HG02943 (cell line): ENCODE data around the gene PHF21A.

ENCODE experiments used
- ATAC-seq: cut with Tn5 transposase; IDR thresholded peaks from one replicate; pipeline ENCODE4 v1.9.1; 2021; ENCODE audit warnings: mild to moderate bottlenecking, low read depth, moderate library complexity; ENCODE audit not compliant: unreplicated experiment

Gene PHF21A

DNA sequence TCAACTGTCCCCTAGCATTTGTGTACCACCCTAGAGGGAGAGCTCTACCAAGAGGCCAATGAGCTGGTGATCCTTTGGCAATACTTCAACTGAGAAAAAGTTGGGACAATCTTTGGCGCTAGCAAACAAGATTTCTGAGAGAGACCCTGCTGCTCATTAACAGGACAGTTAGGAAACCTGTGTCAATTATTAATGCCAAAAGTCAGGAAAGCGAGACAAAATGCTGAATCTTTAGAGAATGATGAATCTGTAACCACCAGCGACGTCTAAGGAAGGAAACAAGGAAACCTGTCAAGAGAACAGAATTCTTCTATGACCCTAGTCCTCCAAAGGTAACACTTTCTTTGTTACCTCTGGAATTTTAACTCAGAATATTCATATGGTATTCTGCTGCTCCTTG, 178.9 kb downstream of the PHF21A start:
- ATAC-seq, result no peak

DNA sequence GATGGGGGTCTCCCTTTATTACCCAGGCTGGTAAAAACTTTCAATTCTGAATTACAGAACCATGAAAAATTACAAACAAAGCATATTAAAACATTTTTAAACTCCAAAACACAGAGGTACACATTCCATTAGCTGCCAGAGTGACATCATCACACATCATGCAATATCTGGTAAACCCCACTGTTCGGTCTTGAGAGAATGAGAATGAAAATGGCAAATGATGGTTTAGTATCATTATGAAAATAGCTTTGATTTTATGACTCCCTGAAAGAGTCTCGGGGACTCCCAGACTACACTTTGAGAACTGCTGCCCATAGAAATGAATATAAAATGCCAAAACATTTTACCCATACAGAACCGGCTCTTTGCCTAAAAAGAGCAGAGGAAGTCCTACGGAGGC, 180.0 kb downstream of the PHF21A start:
- no peak for ATAC-seq

DNA sequence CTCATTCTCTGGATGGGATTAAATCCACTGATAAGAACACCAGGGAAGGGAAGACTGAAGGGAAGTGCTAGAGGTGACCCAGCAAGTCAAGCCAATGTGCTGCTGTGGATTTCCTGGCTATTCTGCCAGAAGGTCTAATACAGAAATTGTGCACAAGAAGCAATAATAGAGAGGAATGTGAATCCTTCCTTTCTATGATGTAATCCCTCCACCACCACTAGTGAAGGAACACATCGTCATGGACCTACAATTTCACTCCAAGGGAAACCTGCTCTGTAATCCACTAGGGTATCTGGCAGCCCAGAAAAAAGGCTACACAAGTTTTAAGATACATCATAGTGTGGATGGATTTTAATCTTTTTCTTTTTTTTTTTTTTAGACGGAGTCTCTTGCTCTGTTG, 181.4 kb downstream of the PHF21A start:
- no peak for ATAC-seq

DNA sequence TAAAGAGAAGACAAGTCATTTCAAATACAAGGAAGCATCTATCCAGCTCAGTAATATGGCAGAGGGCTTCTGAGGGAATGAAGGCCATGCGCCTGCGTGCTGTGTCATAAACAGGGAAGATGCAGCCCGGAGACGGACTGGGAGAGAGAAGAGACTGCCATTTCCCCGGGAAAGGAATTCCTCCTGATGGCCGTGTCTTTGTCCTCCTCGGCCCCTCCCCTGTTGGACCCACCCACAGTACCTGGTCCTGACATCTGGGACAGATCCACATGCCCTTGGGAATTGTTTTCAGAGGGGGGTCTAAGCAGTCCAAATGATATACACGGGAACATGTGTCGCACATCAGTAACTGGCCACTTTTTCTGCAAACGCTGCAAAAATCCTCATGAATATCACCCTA, 183.3 kb downstream of the PHF21A start:
- ATAC-seq, result no peak

DNA sequence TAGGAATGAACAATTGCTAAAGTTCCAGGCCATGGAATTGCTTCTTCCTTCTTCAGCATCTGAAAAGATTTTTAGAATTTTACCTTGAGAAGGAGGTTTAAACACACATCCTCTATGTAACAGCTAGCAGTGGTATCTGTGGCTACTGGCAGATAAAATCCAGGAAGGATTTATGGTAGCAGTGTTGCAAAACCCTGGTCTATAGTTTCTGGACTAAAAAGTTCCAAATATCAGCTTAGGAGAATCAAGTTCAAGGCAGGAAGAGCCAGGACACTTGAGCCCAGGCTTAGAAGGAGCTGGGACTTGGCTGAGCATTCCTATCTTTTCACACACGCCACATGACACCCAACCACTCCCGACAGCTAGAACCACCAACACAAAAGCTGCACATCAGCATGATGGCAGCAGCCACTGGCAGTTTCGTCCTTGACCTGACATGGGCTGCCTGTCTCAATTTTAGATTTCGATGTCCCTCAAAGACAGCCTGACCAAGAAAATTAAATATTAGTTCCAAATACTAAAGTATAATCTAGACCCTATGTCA, 184.7 kb downstream of the PHF21A start:
- ATAC-seq, result no peak

DNA sequence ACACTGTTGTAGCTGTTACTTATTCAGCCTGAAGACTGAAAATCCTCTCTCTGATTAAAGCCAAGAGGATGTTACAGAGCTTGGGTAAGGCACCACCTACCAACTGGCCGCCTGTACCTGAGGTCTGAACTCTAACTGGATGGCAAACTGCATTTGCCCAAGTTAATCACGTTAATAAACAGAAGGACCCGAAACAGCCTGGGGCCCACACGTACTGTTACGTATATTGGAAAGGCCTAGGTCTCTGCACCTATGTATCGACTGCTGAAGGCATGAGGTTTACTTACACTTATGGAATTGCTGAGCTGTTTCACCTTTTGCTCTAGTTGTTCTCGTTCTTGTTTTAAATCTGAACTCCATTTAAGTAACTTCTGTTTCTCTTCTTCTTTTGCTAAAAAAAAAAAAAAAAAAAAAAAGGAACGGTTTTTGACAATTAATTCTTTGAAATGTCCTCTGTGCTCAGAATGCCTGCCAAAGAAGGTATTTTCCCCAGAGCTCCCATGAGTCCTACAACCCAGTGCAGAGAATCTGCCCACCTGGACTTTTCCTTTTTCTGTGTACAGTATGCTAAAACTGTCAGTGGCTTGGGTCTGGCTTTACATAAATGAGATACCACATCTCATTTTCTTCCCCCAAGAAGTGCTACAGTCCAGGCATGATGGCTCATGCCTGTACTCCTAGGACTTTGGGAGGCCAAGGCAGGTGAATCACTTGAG, 185.7 kb downstream of the PHF21A start:
- no peak for ATAC-seq

DNA sequence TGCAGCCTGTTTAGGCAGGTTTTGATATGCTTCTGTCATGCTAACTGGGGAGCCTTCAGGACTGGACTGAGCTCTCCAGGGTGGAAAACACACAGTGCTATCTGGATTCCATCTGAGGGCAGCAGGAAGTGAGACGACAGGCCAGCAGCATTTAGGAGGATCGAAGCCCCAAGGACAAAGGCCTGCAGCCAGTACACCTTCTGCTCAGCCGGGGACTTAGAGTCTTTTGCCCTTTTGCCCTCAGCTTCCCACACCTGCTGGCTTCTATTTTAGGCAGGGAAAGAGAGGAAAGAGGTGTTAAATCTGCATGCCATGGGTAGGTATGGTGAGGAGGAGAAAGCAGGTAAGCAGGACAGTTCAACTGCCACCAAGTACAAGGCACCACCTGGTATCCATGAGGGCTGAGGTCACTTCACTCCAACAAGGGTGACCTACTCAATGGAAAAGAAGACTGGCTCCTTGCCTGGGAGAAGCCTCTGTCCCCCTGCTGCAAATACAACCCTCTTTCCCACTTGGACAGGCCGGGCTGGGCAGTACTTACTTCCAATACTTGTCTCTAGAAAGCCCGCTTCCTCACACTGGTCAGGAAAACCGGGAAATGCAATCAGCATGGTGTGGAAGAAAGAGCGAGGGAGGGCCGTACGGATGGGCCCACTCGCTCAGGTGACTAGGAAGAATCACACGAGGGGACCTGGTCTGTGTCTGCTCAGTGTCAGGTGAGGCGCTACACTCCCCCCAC, 186.5 kb downstream of the PHF21A start:
- no peak for ATAC-seq

DNA sequence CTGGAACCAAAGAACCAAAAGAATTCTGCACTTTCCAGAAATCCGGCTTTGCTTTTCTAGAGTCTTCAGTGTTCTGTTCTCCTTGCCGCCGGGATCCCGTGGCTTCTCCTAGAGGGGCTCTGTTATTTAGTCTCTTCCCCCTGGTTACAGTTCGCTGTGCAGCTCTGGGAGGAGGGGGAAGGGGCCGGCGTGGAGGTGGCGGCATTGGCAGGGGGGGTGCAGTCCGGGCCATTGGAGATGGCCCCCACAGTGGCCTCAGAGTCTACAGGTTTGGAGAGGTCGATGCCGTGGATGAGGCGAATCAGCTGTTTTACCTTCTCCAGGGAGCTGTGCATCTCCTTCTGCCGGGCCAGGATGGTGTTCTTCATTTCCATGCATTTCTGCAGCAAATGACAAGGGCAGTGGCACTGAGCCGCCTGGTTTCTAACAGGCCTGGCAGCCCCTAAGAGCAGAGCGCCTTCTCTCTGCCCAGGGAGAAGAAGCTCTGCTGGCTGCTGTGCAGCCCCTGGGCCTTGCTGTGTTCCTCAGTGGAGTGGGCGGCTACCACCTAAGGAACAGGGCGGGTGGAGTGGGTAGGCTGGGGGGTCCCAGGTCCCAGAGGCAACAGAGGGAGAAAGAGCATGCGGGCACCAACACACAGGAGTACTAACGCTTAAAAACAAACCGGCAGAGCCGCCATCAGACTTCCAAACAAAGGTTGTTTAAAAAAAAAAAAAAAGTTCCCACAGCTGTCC, 187.2 kb downstream of the PHF21A start:
- no peak for ATAC-seq

DNA sequence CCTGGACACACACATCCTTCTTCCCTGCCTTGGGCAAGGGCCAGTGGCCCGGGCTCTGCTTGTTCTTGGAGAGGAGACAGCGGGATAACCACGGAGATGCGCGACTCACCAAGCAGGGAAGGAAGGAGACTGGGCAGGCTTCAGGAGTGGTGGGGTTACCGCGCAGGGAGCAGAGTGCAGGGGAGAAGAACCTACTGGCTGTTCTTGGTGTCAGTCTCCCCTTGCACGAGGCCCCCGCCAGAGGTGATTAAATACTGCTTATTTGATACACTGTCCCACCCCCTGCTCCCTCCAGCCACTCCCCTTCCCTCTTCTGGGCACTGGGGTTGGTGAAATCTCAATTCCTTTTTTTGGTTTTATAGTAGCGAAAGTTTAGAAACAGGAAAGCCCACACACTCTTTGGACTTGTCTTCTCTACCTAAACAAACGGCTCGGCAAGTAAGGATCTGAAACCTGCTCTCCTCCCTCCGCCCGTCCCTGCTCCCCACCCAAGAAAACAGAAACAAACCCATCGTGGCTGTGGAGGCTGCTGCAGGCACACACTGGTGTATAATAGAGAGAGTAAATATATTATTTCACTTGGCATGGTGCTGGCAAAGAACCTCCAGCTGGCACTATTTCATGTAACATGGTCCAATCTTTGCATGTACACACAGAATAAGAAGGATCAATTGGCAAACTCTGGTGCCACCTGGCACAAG, 188.0 kb downstream of the PHF21A start:
- ATAC-seq, result no peak

DNA sequence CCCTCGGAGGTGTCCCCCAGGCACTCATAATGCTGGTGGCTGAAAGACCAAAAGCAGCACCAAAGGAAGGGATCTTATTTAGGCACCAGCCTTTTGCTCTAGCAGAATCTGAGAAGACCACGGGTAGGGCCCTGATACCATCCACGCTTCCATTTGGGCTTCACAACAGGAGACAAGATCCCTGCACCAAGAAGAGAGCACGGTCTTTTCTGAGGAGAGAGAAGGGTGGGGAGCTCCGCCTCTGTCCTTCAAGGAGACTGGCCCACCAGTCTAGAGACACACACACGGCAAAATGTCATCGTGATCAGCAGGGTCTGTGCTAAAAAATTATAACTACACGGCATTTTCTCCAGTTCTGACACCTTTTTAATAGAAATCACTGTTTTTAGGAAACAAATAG, 189.0 kb downstream of the PHF21A start:
- ATAC-seq, result no peak

DNA sequence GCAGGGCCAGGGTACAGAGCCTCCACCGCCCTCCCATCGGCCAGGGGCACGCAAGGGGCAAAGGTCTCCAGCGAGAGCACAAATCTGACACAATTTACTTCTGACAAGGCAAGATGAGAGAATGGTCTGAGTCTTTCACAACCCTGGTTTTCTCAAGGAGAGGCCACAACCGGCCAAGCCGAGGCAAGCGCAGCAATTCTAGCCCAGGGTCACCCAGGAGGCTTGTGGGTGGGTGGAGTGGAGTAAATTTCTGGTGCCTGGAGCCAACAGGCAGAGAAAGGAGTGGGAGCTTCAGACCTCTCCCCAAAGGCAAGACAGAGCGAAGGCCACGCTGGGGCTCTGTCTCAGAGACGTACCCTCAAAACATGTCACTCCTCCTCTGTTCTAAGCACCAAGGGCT, 189.5 kb downstream of the PHF21A start:
- no peak for ATAC-seq

DNA sequence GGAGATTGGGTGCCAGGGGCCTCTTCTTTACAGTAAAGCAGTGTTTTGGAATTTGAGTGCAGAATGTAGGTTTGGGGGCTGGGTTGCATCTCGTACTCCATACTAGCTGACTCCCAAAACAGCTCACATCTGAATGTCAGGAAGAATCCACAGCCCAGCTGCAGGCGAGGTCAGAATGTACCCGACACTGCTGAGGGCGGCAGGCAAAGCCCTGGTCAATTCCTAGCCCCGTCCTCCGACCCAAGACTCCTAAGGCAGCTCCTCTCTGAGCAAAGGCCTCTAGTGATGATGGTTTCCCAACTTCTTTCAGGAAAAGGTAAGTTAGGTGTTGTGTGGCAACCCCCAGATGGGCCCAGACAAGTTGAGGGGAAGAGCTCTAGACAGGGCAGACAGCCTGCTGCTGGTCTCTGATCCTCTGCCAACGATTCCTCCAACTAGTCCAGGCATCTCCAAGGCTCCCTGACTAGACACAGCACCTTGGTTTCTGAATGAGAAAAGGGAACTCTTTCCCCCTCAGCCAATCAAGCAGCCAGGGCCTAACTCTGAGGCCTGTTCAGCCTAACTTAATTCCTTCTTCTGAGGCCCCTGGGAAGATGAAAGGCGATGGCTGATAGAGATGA, 190.2 kb downstream of the PHF21A start:
- ATAC-seq, result no peak

DNA sequence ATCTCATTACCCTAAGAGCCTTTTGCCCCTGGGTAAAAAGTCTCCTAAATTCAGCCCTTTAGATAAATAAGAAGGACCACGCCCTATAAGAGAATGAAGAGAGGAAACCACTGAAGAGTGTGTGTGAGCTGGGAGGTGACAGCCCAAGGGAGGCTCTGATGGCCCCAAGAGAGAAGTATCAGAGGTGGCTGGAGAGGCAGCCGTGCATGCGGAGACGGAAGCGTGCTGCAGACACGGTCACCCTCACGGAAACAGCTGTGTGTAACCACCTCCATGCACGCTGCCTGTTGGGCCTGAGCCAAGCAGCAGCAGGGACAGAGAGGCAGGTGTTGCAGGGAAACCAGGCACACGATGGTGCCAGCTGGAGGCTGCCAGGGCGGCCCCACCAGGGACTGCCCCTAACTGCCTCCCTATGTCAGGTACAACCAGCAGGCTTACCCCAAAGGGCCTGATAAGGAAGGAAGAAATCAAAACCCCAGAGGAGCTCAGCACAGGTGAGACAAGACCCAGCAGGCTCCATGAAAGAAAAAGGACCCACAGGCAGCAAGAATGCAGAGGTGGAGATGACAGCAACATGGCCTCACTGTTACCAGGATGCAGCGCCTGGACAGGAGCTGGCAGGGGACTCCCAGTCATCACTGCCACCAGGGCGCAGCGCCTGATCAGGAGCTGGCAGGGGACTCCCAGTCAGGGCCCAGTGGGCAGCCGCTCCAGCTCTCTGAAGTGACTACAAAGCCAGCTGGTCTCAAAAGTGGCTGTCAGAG, 191.0 kb downstream of the PHF21A start:
- ATAC-seq, result peak; percentile 92

DNA sequence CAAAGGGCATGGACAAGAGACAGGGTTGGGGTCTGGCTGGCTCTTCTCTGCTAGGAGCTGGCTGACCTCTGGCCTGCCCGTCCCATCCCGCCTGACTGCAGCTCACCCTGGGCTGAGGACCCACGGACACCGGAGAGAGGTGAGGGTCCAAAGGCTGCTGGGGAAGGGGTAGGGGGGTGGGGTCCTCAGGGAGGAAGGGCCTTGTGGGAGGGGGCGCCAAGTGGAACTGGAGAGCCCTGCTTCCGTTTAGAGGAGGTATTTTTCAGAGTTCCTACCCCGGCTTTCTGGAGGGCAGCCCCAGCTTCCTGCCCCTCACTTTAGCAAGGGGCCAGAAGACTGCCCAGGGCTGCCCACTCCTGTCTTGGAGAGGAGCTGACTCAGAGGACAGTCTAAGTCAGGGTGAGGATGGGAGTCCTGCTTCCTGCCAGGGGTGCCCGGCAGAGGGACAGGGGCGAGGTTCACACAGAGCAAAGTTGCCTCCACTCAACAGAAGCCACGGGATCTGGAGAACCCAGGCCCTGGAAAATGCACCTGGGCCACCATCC, 191.7 kb downstream of the PHF21A start:
- ATAC-seq, result no peak

DNA sequence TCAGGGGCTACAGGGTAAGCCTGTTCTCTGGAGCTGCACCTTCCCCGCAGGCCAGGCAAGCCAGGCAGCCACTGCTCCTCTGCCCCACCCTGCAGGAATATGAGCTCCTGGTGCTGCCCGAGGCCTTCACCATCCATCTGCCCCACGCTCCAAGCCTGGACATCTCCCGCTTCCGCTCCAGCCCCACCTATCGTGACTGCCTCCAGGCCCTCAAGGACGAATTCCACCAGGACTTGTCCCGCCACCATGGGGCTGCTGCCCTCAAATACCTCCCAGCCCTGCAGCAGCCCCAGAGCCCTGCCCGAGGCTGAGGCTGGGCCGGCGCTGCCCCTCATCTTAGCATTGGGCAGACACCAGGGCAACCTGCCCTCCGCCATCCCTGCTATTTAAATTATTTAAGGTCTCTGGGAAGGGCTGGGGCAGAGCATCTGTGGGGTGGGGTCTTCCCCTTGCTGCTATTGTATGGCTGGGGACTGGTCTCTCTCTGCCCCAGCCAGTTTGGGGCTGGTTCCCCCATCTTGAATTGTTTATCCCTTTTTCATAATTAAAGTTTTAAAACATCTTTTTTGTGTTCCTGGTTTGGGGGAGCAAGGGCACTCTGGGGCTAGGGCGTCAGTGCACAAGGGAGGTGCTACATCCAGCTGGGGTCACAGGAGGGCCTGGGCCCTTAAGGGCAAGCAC, 192.6 kb downstream of the PHF21A start:
- no peak for ATAC-seq

DNA sequence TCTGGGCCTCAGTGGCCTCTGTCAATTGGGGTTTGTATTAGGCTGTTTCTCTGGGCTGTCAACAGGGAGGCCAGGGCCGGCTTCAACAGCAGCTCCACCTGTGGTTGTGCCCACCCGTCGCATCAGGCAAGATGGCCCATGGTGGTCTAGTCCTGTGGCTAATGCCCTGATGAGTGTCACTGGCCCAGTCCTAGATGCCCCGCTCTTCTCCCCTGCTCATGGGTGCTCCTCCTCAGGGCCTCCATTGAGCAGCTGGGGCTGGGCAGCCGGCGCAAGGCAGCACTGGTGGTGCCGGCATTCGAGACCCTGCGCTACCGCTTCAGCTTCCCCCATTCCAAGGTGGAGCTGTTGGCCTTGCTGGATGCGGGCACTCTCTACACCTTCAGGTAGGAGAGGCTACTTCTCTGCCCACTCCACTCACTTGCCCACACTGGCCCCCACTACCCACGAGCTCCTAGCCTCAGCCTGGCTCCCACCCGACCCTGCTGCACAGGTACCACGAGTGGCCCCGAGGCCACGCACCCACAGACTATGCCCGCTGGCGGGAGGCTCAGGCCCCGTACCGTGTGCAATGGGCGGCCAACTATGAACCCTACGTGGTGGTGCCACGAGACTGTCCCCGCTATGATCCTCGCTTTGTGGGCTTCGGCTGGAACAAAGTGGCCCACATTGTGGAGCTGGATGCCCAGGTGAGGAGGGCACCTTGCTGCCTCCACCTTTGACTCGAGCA, 193.4 kb downstream of the PHF21A start:
- no peak for ATAC-seq

DNA sequence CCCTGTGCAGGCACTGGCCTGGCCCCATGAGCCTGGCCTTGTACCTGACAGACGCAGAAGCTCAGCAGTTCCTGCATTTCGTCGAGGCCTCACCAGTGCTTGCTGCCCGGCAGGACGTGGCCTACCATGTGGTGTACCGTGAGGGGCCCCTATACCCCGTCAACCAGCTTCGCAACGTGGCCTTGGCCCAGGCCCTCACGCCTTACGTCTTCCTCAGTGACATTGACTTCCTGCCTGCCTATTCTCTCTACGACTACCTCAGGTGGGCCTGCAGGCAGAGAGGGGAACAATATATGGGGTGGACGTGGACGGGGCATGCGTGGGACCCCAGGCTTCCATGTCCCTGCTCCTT, 193.9 kb downstream of the PHF21A start:
- ATAC-seq, result no peak
